ENCODE data around the gene DNMBP.

DNA sequence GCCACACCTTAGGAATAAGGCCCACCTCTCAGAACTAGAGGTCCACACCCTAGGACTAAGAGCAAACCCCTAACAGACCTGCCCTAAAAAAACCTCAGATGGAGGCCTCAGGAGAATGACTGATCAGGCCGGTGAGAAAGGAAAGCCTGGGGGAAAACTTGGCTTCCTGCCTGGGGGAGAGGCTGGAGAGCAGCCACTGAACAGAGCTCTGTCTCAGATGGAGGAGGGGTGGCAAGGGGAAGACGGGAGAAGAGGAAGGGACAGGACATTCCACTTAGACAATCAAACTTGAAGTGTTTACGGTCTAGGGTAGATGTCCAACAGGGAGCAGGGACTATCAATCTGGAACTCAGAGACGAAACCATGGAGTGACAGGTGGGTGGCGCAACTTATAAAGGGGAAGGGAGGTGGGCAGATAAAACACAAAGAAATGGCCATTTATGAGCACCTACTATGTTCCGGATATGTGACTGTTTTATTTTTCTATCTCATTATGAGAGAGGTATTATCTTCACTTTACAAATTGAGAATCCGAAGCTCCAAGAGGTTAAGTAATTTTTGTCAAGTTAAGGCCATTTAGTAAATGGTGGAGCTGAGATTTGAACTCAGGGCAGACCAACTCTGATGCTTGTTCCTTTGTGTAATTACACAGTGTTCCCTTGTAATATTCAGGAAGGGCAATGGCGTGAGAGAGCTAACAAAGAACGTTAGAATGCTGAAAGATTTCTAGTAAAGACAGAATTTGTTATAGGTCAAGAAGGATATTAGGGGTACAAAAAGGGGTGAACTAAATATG lies 82.6 kb downstream of the DNMBP start:
- no peak for TF ChIP-seq EZH2 (IDR thresholded peaks at IDR 0.05; ENCODE audit: insufficient read depth, poor library complexity, severe bottlenecking)
- no peak for TF ChIP-seq EZH2phosphoT487 (IDR thresholded peaks at IDR 0.05; ENCODE audit: insufficient read depth, low read depth)
